Activated naive CD4-positive, alpha-beta T cell treated with anti-CD3 and anti-CD28 coated beads for 36 hours (primary cell): ENCODE data around the gene TCF25. TPM values are rescaled to one million over a fixed set of nuclear protein-coding genes. Genes with fewer than 3 reads are reported as not detected.

Source experiments
- CTCF ChIA-PET: fragments of 350-600 bp; sonication (Branson Sonifier 250); formaldehyde crosslinking; loops from one replicate; lab custom pipeline; 2021; ENCODE audit warnings: antibody characterized with exemption; lab: Charles Lee
- DNase-seq: peaks from one replicate; pipeline ENCODE4 v3.0.0-alpha.2; 2020
- H3K27ac Mint-ChIP-seq: one replicate; pipeline ENCODE4 v1.8.0; 2021; ENCODE audit warnings: mild to moderate bottlenecking, mixed read lengths
- H3K27me3 Mint-ChIP-seq: one replicate; pipeline ENCODE4 v1.8.0; 2021; ENCODE audit warnings: low read depth, mixed read lengths
- H3K36me3 Mint-ChIP-seq: one replicate; pipeline ENCODE4 v1.8.0; 2021; ENCODE audit warnings: low read depth, mixed read lengths
- H3K4me1 Mint-ChIP-seq: one replicate; pipeline ENCODE4 v1.8.0; 2021; ENCODE audit warnings: low read depth, mixed read lengths
- H3K4me3 Mint-ChIP-seq: one replicate; pipeline ENCODE4 v1.8.0; 2021; ENCODE audit warnings: mild to moderate bottlenecking, moderate library complexity, mixed read lengths
- H3K9me3 Mint-ChIP-seq: one replicate; pipeline ENCODE4 v1.8.0; 2021; ENCODE audit warnings: mixed read lengths
- intact Hi-C: fragments of 100-400 bp; cut with micrococcal nuclease; formaldehyde crosslinking; loops from one replicate; pipeline ENCODE4 v1.15.1; 2023
- total RNA-seq, 2 experiments: library from RNA; stranded (reverse); gene quantifications; one replicate each; pipeline ENCODE4 v1.2.3, GENCODE V29; 2021

TCF25 gene
- total RNA-seq, 2 experiments from 2014 or later: 108 to 109 TPM

GRCh38 chr16:89936034-89936433 is 62.6 kb downstream of the TCF25 start:
- CTCF ChIA-PET: interaction anchor here (1.1 kb wide), 1 partner anchor 26 kb away, joined by 3 read pairs; no protein-coding TSS in a partner anchor
- Mint-ChIP-seq H3K4me3 (no peak overlapping the region), H3K27ac (no peak overlapping the region), H3K36me3 (no peaks in the 10 kb centered on the region), H3K4me1 (no peaks in the 10 kb centered on the region), H3K27me3 (no peaks in the 10 kb centered on the region), H3K9me3 (no peaks in the 10 kb centered on the region)
- no peak for DNase-seq
- intact Hi-C loops: no loop called here

DNA sequence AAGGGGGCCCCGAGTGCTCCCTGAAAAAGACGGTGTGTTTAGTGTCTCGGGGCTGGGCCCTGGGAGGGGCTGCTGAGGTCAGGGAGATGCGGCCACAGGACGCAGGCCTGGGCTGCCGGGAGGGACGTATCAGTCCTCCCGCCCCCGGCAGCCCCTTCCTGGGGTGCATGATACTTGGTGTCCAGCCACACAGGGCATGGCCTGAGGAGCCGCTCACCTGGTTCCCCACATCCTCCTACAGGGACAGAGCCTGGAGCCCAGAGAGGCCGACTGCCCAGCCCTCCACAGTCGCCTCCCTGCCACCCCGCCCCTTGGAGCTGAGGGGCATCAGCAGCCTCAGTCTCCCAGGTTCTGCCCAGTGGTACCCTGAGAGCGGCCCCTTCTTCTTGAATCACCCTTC is 63.1 kb downstream of the TCF25 start:
- no peaks in the 10 kb centered on the region for H3K36me3 Mint-ChIP-seq
- CTCF ChIA-PET: no interaction called here
- no peaks in the 10 kb centered on the region for H3K27me3 Mint-ChIP-seq
- intact Hi-C loops: no loop called here
- H3K4me1 Mint-ChIP-seq: no peaks in the 10 kb centered on the region
- H3K9me3 Mint-ChIP-seq: no peaks in the 10 kb centered on the region
- no peak overlapping the region for H3K27ac Mint-ChIP-seq
- DNase-seq: no peak
- H3K4me3 Mint-ChIP-seq: no peak overlapping the region

DNA sequence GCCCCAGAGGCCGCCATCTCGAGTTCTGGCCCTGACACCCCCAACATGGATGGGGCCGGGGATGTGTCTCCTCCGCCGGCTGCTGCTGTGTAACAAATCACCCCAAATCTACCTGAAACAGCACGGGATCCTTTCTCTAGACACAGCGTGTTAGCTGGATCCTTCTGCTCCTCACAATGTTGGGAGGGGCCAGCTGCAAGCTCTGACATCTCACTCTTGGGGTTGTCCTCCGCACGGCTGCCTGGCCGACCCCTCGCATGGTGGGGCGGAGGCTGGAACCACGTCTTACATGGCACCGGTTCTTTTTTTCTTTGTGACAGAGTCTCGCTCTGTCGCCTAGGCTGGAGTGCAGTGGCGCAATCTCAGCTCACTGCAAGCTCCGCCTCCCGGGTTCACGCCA is 63.6 kb downstream of the TCF25 start:
- Mint-ChIP-seq H3K36me3 (no peaks in the 10 kb centered on the region), H3K4me1 (no peaks in the 10 kb centered on the region), H3K27me3 (no peaks in the 10 kb centered on the region), H3K9me3 (no peaks in the 10 kb centered on the region), H3K27ac (no peak overlapping the region), H3K4me3 (no peak overlapping the region)
- CTCF ChIA-PET: no interaction called here
- DNase-seq: no peak
- intact Hi-C loops: no loop called here

DNA sequence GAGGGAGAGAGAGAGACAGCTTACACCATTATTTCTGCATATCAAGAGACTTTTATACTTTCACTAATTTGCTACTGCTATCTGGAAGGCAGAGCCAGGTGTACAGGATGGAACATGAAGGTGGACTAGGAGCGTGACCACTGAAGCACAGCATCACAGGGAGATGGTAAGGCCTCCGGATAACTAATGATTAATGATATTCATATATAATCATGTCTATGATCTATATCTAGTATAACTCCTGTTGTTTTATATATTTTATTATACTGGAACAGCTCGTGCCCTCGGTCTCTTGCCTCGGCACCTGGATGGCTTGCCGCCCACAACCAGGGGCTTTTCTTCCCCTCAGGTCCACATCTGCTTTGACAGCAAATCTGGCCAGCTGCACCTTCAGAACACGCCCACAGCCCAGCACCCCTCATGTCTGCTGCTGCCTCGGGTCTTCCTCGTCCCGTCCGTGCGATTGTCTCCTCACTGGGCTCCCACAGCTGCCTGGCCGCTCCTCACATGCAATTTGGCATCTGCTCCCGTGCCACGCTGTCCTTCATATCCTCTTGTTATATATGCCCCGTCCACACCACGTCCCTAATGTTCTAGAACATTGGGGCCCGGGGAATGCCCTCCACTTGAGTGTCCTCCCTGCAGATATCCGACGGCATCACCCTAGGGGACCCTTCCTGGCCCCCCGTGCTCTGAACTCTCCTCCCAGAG is 64.9 kb downstream of the TCF25 start:
- no peaks in the 10 kb centered on the region for H3K9me3 Mint-ChIP-seq
- intact Hi-C loops: no loop called here
- no peak for DNase-seq
- H3K36me3 Mint-ChIP-seq: no peaks in the 10 kb centered on the region
- CTCF ChIA-PET: interaction anchor here (2.0 kb wide), 1 partner anchor 9 kb away, joined by 5 read pairs; no protein-coding TSS in a partner anchor
- H3K4me3 Mint-ChIP-seq: no peak overlapping the region
- H3K27me3 Mint-ChIP-seq: no peaks in the 10 kb centered on the region
- H3K4me1 Mint-ChIP-seq: no peaks in the 10 kb centered on the region
- H3K27ac Mint-ChIP-seq: no peak overlapping the region

DNA sequence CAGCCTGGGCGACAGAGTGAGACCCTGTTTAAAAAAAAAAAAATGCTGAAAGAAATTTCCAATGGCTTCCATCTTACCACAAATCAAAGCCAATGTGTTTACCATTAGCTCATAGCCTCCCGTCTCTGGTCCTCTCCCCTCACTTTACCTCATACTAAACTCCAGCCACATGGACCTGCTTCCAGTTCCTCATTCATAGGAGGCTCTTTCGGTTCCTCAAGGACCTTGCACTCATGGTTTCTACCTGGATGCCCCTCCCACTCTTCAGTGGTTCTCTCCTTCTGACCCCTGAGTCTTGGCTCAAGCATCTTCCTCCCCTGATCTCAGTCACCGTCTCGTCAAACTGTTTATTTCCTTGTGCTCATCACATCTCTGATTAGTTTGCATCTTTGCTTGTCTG is 71.4 kb downstream of the TCF25 start:
- no peak overlapping the region for H3K27ac Mint-ChIP-seq
- H3K27me3 Mint-ChIP-seq: peaks cover 18% of the 10 kb centered on the region
- H3K4me1 Mint-ChIP-seq: peaks cover 8% of the 10 kb centered on the region
- no peaks in the 10 kb centered on the region for H3K36me3 Mint-ChIP-seq
- CTCF ChIA-PET: interaction anchor here (0.6 to 1.5 kb wide), 2 partner anchors 17 to 315 kb away, joined by 6 to 7 read pairs; no protein-coding TSS in a partner anchor
- intact Hi-C loops: no loop called here
- no peak overlapping the region for H3K4me3 Mint-ChIP-seq
- no peak for DNase-seq
- no peaks in the 10 kb centered on the region for H3K9me3 Mint-ChIP-seq

- intact Hi-C loops: no loop called here
- H3K36me3 Mint-ChIP-seq: no peaks in the 10 kb centered on the region
- peaks cover 18% of the 10 kb centered on the region for H3K27me3 Mint-ChIP-seq
- H3K4me3 Mint-ChIP-seq: no peak overlapping the region
- no peak for DNase-seq
- no peaks in the 10 kb centered on the region for H3K9me3 Mint-ChIP-seq
- no peak overlapping the region for H3K27ac Mint-ChIP-seq
- peaks cover 8% of the 10 kb centered on the region for H3K4me1 Mint-ChIP-seq
- CTCF ChIA-PET: interaction anchor here (1.5 kb wide), 1 partner anchor 18 kb away, joined by 7 read pairs; no protein-coding TSS in a partner anchor
Measured at GRCh38 chr16:89945654-89946053, 72.3 kb downstream of the TCF25 start.

- Mint-ChIP-seq H3K36me3 (no peaks in the 10 kb centered on the region), H3K9me3 (no peaks in the 10 kb centered on the region), H3K4me3 (no peak overlapping the region), H3K27ac (no peak overlapping the region), H3K4me1 (peaks cover 8% of the 10 kb centered on the region), H3K27me3 (peaks cover 18% of the 10 kb centered on the region)
- intact Hi-C loops: no loop called here
- no peak for DNase-seq
- CTCF ChIA-PET: no interaction called here
Measured at GRCh38 chr16:89946515-89946914, 73.1 kb downstream of the TCF25 start.

DNA sequence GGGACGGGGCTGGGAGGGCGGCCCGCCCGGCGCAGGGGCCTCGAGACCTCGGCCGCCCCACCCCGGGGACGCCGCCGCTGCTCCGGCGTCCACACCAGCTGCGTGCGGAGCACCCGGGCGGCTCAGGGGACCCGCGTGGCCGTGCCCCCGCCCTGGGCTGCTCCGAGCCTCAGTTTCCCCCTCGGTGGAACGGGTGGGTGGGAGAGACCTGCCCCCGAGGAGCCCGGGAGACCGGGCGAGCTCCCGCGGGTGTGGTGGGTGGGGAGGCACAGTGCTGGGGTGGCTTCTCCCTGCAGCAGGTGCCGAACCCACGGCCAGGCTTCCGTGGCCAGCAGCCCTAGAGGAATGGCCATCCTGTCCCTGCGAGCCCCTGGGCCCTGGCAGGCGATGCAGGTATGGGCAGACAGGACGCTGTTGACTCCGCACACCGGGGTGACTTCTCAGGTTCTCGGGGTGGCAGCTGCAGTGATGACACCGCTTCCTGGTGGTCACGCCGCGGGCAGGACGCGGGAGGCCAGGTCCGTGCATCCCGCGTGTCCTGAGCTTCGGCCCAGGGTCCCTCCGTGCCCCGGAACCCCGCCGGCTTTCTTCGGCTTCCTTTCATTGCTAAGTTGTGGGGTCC is 75.8 kb downstream of the TCF25 start:
- H3K27ac Mint-ChIP-seq: no peak overlapping the region

GRCh38 chr16:89949756-89950155 is 76.4 kb downstream of the TCF25 start:
- CTCF ChIA-PET: interaction anchor here (0.6 to 1.2 kb wide), 3 partner anchors 8 to 132 kb away, joined by 3 to 4 read pairs (median 3); no protein-coding TSS in a partner anchor
- Mint-ChIP-seq H3K4me3 (peak overlapping the region; percentile 76), H3K27me3 (peaks cover 17% of the 10 kb centered on the region), H3K27ac (no peak overlapping the region), H3K4me1 (peaks cover 9% of the 10 kb centered on the region), H3K9me3 (no peaks in the 10 kb centered on the region), H3K36me3 (no peaks in the 10 kb centered on the region)
- intact Hi-C loops: no loop called here
- DNase-seq: no peak

More for the DNA sequence above, 75.8 kb downstream of the TCF25 start:
- peaks cover 9% of the 10 kb centered on the region for H3K4me1 Mint-ChIP-seq
- CTCF ChIA-PET: interaction anchor here (1.0 kb wide), 1 partner anchor 32 kb away, joined by 3 read pairs; no protein-coding TSS in a partner anchor
- H3K36me3 Mint-ChIP-seq: no peaks in the 10 kb centered on the region
- no peak for DNase-seq
- intact Hi-C loops: no loop called here
- peaks cover 18% of the 10 kb centered on the region for H3K27me3 Mint-ChIP-seq
- peak overlapping the region; percentile 76 for H3K4me3 Mint-ChIP-seq
- no peaks in the 10 kb centered on the region for H3K9me3 Mint-ChIP-seq

DNA sequence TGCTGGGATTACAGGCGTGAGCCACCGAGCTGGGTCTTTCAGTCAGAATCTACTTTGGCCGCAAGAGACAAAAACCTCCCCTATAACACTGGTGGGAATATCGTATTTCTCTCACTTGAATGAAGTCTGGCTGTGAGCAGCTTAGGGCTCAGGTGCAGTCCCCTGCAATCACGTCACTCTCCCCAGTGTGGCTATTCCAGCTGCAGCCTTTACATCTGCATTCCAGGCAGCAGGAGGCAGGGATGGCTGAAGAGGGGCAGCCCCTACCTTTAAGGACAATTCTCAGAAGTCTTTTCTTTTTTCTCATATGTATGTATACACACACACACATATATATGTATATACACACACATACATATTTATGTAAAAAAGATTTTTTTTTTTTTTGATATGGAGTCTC is 78.1 kb downstream of the TCF25 start:
- Mint-ChIP-seq H3K36me3 (peaks cover 2% of the 10 kb centered on the region), H3K4me3 (no peak overlapping the region), H3K27ac (no peak overlapping the region), H3K4me1 (peaks cover 9% of the 10 kb centered on the region), H3K27me3 (peaks cover 7% of the 10 kb centered on the region), H3K9me3 (no peaks in the 10 kb centered on the region)
- CTCF ChIA-PET: interaction anchor here (1.2 kb wide), 1 partner anchor 41 kb away, joined by 3 read pairs; no protein-coding TSS in a partner anchor
- intact Hi-C loops: no loop called here
- DNase-seq: no peak

GRCh38 chr16:89952049-89952448 is 78.7 kb downstream of the TCF25 start:
- no peak overlapping the region for H3K27ac Mint-ChIP-seq
- H3K36me3 Mint-ChIP-seq: peaks cover 2% of the 10 kb centered on the region
- DNase-seq: no peak
- intact Hi-C loops: no loop called here
- CTCF ChIA-PET: interaction anchor here (1.2 kb wide), 1 partner anchor 42 kb away, joined by 3 read pairs; no protein-coding TSS in a partner anchor
- H3K27me3 Mint-ChIP-seq: peaks cover 7% of the 10 kb centered on the region
- H3K4me3 Mint-ChIP-seq: no peak overlapping the region
- no peaks in the 10 kb centered on the region for H3K9me3 Mint-ChIP-seq
- peaks cover 9% of the 10 kb centered on the region for H3K4me1 Mint-ChIP-seq

GRCh38 chr16:89952551-89952950 is 79.2 kb downstream of the TCF25 start:
- intact Hi-C loops: no loop called here
- DNase-seq: no peak
- peaks cover 2% of the 10 kb centered on the region for H3K27me3 Mint-ChIP-seq
- H3K4me1 Mint-ChIP-seq: peaks cover 8% of the 10 kb centered on the region
- no peak overlapping the region for H3K27ac Mint-ChIP-seq
- peaks cover 2% of the 10 kb centered on the region for H3K36me3 Mint-ChIP-seq
- H3K9me3 Mint-ChIP-seq: no peaks in the 10 kb centered on the region
- CTCF ChIA-PET: interaction anchor here (1.2 kb wide), 1 partner anchor 42 kb away, joined by 3 read pairs; no protein-coding TSS in a partner anchor
- no peak overlapping the region for H3K4me3 Mint-ChIP-seq
